Neural crest cell (in vitro differentiated cells): Measurements from ENCODE around the gene SEPTIN5. TPM values are rescaled to one million over a fixed set of nuclear protein-coding genes. Genes with fewer than 3 reads are reported as not detected.

Source experiments
- DNase-seq: peaks from one replicate; pipeline ENCODE4 v3.0.0; 2021; ENCODE audit warnings: low read depth, mixed read lengths, low spot score
- H3K27ac Mint-ChIP-seq: one replicate; pipeline ENCODE4 v1.8.0; 2021; ENCODE audit warnings: mild to moderate bottlenecking, mixed read lengths; ENCODE audit not compliant: unreplicated experiment
- H3K27me3 Mint-ChIP-seq: 2 replicates; pipeline ENCODE4 v1.8.0; 2021; ENCODE audit warnings: low read depth, mild to moderate bottlenecking, mixed read lengths
- H3K36me3 Mint-ChIP-seq: 2 replicates; pipeline ENCODE4 v1.8.0; 2021; ENCODE audit warnings: low read depth, mild to moderate bottlenecking, mixed read lengths
- H3K4me1 Mint-ChIP-seq: 2 replicates; pipeline ENCODE4 v1.8.0; 2021; ENCODE audit warnings: mixed read lengths
- H3K4me3 Mint-ChIP-seq: one replicate; pipeline ENCODE4 v1.8.0; 2021; ENCODE audit warnings: mild to moderate bottlenecking, mixed read lengths
- H3K9me3 Mint-ChIP-seq: 2 replicates; pipeline ENCODE4 v1.8.0; 2021; ENCODE audit warnings: mixed read lengths
- total RNA-seq: library from RNA; stranded (reverse); gene quantifications from 2 replicates; pipeline ENCODE4 v1.2.1, GENCODE V29; 2021
- TF ChIP-seq, protein P1 (sequence below): fragments of 200-600 bp; sonication (generic); conservative IDR thresholded peaks from 2 replicates; pipeline ENCODE4 v1.5.0; 2021; ENCODE audit warnings: antibody characterized with exemption, mild to moderate bottlenecking

SEPTIN5 gene
- total RNA-seq, 1 donor from 2014 or later: 30.2 TPM

DNA sequence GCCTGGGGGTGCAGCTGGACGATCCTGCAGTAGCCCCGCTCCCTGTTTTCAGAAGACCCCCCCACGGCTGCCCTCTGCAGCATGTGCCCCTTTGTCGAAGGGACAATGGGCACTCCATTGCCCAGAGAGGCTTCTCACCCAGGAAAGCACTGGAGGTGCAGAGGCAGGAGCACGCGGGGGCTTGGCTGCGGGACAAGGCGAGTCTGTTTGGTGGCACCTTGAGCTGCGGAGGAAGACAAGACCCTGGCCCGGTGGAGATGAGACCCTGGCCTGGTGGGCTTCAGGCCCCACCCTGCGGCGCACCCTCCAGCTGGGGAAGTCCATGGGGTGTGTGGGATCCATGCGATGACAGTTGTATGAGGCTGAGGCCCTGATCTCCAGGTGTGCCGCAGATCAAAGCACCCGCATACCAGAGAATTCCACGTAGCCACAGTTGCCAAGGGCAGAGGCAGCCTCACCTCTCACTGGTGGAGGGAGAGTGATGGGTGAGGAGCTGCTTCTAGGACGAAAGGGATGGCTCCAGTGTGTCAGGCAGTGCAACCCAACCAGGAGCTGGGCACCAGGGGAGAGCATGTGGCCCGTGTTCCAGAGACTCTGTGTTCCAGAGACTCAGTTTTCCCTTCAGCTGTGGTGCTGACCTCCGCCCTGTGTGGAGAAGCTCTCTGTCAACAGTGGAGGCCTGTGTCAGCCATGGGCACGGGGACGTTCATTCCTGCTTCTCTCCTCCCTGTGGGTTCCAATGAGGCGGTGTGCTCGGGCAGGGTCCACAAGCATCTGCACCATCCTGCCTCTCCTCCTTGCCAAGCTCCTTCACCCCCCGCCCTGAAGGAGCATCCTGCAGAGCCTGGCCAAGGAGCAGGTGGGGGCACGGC, 56.3 kb downstream of the SEPTIN5 start:
- no peak for DNase-seq
- TF ChIP-seq, protein P1, sequence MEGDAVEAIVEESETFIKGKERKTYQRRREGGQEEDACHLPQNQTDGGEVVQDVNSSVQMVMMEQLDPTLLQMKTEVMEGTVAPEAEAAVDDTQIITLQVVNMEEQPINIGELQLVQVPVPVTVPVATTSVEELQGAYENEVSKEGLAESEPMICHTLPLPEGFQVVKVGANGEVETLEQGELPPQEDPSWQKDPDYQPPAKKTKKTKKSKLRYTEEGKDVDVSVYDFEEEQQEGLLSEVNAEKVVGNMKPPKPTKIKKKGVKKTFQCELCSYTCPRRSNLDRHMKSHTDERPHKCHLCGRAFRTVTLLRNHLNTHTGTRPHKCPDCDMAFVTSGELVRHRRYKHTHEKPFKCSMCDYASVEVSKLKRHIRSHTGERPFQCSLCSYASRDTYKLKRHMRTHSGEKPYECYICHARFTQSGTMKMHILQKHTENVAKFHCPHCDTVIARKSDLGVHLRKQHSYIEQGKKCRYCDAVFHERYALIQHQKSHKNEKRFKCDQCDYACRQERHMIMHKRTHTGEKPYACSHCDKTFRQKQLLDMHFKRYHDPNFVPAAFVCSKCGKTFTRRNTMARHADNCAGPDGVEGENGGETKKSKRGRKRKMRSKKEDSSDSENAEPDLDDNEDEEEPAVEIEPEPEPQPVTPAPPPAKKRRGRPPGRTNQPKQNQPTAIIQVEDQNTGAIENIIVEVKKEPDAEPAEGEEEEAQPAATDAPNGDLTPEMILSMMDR: no peak
- no peak overlapping the region for H3K27ac Mint-ChIP-seq
- H3K36me3 Mint-ChIP-seq: no peaks in the 10 kb centered on the region
- H3K9me3 Mint-ChIP-seq: no peaks in the 10 kb centered on the region
- no peaks in the 10 kb centered on the region for H3K4me1 Mint-ChIP-seq
- no peak overlapping the region for H3K4me3 Mint-ChIP-seq
- H3K27me3 Mint-ChIP-seq: peaks cover 76% of the 10 kb centered on the region

DNA sequence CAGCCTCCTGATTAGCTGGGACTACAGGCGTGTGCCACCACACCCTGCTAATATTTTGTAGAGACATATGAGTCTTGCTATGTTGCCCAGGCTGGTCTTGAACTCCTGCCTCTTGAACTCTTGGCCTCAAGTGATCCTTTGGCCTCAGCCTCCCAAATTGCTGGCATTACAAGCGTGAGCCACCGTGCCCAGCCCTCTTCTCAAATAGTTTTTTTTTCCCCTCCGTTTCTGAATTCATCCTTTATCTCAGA, 58.0 kb downstream of the SEPTIN5 start:
- Mint-ChIP-seq H3K4me3 (no peak overlapping the region), H3K27me3 (peaks cover 64% of the 10 kb centered on the region), H3K27ac (no peak overlapping the region), H3K9me3 (no peaks in the 10 kb centered on the region), H3K4me1 (no peaks in the 10 kb centered on the region), H3K36me3 (no peaks in the 10 kb centered on the region)
- TF ChIP-seq, protein P1: no peak
- DNase-seq: no peak

Other genes with a start within 250 kb of the SEPTIN5 start
- gene UFD1, start 235.3 kb upstream of the SEPTIN5 start, total RNA-seq: 69.4 and 71.5 TPM in 2 replicates
- gene CDC45, start 234.6 kb upstream of the SEPTIN5 start, total RNA-seq: 47.1 and 49.8 TPM in 2 replicates
- gene CLDN5, start 190.1 kb upstream of the SEPTIN5 start, total RNA-seq: 1.0 and 1.3 TPM in 2 replicates
- gene GP1BB, start 9.0 kb downstream of the SEPTIN5 start, total RNA-seq: 4.6 and 4.8 TPM in 2 replicates
- gene TBX1, start 46.3 kb downstream of the SEPTIN5 start, total RNA-seq: not detected in 2 replicates
- gene GNB1L, start 140.4 kb downstream of the SEPTIN5 start, total RNA-seq: 12.1 and 13.8 TPM in 2 replicates
- 26.7 and 28.1 TPM in 2 replicates for gene RTL10, start 140.4 kb downstream of the SEPTIN5 start, total RNA-seq
- gene COMT, start 227.3 kb downstream of the SEPTIN5 start, total RNA-seq: 70.9 and 86.4 TPM in 2 replicates
- gene TXNRD2, start 227.3 kb downstream of the SEPTIN5 start, total RNA-seq: 21.7 and 22.2 TPM in 2 replicates